Measurements from ENCODE around the gene PPFIA3. TPM values are rescaled to one million over a fixed set of nuclear protein-coding genes. Genes with fewer than 3 reads are reported as not detected.
A peak's percentile ranks its signal among the peaks of the same experiment; 100 is the strongest.

Gene PPFIA3
- total RNA-seq, 1 experiment from 2014 or later, result 28.1 TPM

- Histone ChIP-seq H3K79me2 (ENCODE audit: insufficient read depth, low read length) (no peaks in the 10 kb centered on the region), H3K4me3 (replicated peaks in 1 of 2; ENCODE audit: low read depth in 1 of 2, low read length in 2 of 2) (no peak overlapping the region), H3K9me2 (ENCODE audit: insufficient read depth) (no peaks in the 10 kb centered on the region), H3K4me1 (ENCODE audit: control insufficient read depth in 1 of 2, insufficient read depth in 2 of 2, low read length in 2 of 2) (no peaks in the 10 kb centered on the region; a peak in 1 of 4 replicates), H3K27me3 (ENCODE audit: insufficient read depth, low read length) (no peaks in the 10 kb centered on the region), H3K36me3 (ENCODE audit: control insufficient read depth in 1 of 2, insufficient read depth in 2 of 2, low read length in 2 of 2) (peaks cover 8 to 17% of the 10 kb centered on the region in 2 experiments), H3K27ac (ENCODE audit: low read depth, low read length) (no peak overlapping the region), H3K9ac (ENCODE audit: low read length) (no peak overlapping the region), H2AFZ (ENCODE audit: low read depth, low read length, poor library complexity, severe bottlenecking) (no peak overlapping the region), H3K4me2 (ENCODE audit: low read length) (no peak overlapping the region), H3K9me3 (ENCODE audit: control insufficient read depth in 1 of 2, insufficient read depth in 1 of 2, low read depth in 1 of 2, low read length in 2 of 2) (no peaks in the 10 kb centered on the region), H4K20me1 (ENCODE audit: insufficient read depth) (no peaks in the 10 kb centered on the region)
- ATAC-seq (no peak), DNase-seq (ENCODE audit: low read depth, low spot score) (no peak)
- ChIA-PET CTCF (no interaction called here), POLR2A (no interaction called here), RAD21 (ENCODE audit: low non-redundant PET in 1 of 2, low total read pairs in 2 of 2, uncharacterized antibody in 2 of 2, unreplicated experiment in 2 of 2) (no interaction called here)
- TSS peak; percentile 36 for BruUV-seq (replicated peaks)
- no peak for TF ChIP-seq MAX (IDR thresholded peaks at IDR 0.05)
- TF ChIP-seq EZH2phosphoT487 (IDR thresholded peaks at IDR 0.05; ENCODE audit: borderline replicate concordance), result no peak
- no peak for TF ChIP-seq TCF7L2 (IDR thresholded peaks at IDR 0.05; ENCODE audit: borderline replicate concordance, extremely low read depth, insufficient read depth, insufficient read length)
- no peak for TF ChIP-seq EGR1 (IDR thresholded peaks at IDR 0.05; ENCODE audit: low read depth)
- TF ChIP-seq JUND (IDR thresholded peaks at IDR 0.05), result no peak
- TF ChIP-seq ZNF274 (IDR thresholded peaks at IDR 0.05; ENCODE audit: low read depth, low read length), result no peak
- TF ChIP-seq ATF3 (IDR thresholded peaks at IDR 0.05), result no peak
- no peak for TF ChIP-seq ELF1 (IDR thresholded peaks at IDR 0.05; ENCODE audit: borderline replicate concordance, low read depth)
- no peak for TF ChIP-seq ZFX (IDR thresholded peaks at IDR 0.05)
- intact Hi-C loops (cut with micrococcal nuclease), result no loop called here
These were observed 53.9 kb downstream of the PPFIA3 start for GRCh38 chr19:49173198-49173597.

GRCh38 chr19:49180659-49181058 lies 61.3 kb downstream of the PPFIA3 start:
- peaks cover 8 to 9% of the 10 kb centered on the region in 2 experiments; a peak in 3 of 4 replicates for H3K36me3 ChIP-seq (ENCODE audit: control insufficient read depth in 1 of 2, insufficient read depth in 2 of 2, low read length in 2 of 2)
- ChIA-PET RAD21 (ENCODE audit: low non-redundant PET in 1 of 2, low total read pairs in 2 of 2, uncharacterized antibody in 2 of 2, unreplicated experiment in 2 of 2) (no interaction called here), CTCF (no interaction called here), POLR2A (no interaction called here)
- no peaks in the 10 kb centered on the region for H3K4me1 ChIP-seq (ENCODE audit: control insufficient read depth in 1 of 2, insufficient read depth in 2 of 2, low read length in 2 of 2)
- H3K9ac ChIP-seq (ENCODE audit: low read length), result no peak overlapping the region
- intact Hi-C loops (cut with micrococcal nuclease), result no loop called here
- no peaks in the 10 kb centered on the region for H4K20me1 ChIP-seq (ENCODE audit: insufficient read depth)
- no peak overlapping the region for H3K27ac ChIP-seq (ENCODE audit: low read depth, low read length)
- no peaks in the 10 kb centered on the region for H3K9me3 ChIP-seq (ENCODE audit: control insufficient read depth in 1 of 2, insufficient read depth in 1 of 2, low read depth in 1 of 2, low read length in 2 of 2)
- no peak overlapping the region for H2AFZ ChIP-seq (ENCODE audit: low read depth, low read length, poor library complexity, severe bottlenecking)
- no peaks in the 10 kb centered on the region for H3K27me3 ChIP-seq (ENCODE audit: insufficient read depth, low read length)
- no peaks in the 10 kb centered on the region for H3K9me2 ChIP-seq (ENCODE audit: insufficient read depth)
- no peaks in the 10 kb centered on the region for H3K79me2 ChIP-seq (ENCODE audit: insufficient read depth, low read length)
- DNase-seq (ENCODE audit: low read depth, low spot score), result no peak
- no peak for ATAC-seq
- no peak overlapping the region for H3K4me2 ChIP-seq (ENCODE audit: low read length)
- no TSS peak for BruUV-seq (replicated peaks)
- H3K4me3 ChIP-seq (replicated peaks in 1 of 2; ENCODE audit: low read depth in 1 of 2, low read length in 2 of 2), result no peak overlapping the region
- TF ChIP-seq CTCF (IDR thresholded peaks at IDR 0.05 in 2 of 3, conservative IDR thresholded peaks at IDR 0.05 in 1 of 3; ENCODE audit: borderline replicate concordance in 1 of 3, insufficient read depth in 1 of 3, low read depth in 2 of 3, low read length in 2 of 3) (no peak), ZBTB33 (IDR thresholded peaks at IDR 0.05; ENCODE audit: extremely low read depth, insufficient replicate concordance, low read length) (no peak), SIN3A (IDR thresholded peaks at IDR 0.05; ENCODE audit: low read depth) (no peak), TCF7L2 (IDR thresholded peaks at IDR 0.05; ENCODE audit: borderline replicate concordance, extremely low read depth, insufficient read depth, insufficient read length) (no peak), POLR2A (IDR thresholded peaks at IDR 0.05; ENCODE audit: borderline replicate concordance, extremely low read depth, insufficient read depth, insufficient read length) (no peak), SP1 (IDR thresholded peaks at IDR 0.05; ENCODE audit: low read depth) (no peak), ZNF274 (IDR thresholded peaks at IDR 0.05; ENCODE audit: low read depth, low read length) (no peak), ELF1 (IDR thresholded peaks at IDR 0.05; ENCODE audit: borderline replicate concordance, low read depth) (no peak), RAD21 (IDR thresholded peaks at IDR 0.05; ENCODE audit: low read depth) (no peak), CEBPB (IDR thresholded peaks at IDR 0.05; ENCODE audit: low read depth) (no peak), POLR2AphosphoS5 (IDR thresholded peaks at IDR 0.05; ENCODE audit: low read depth, low read length) (no peak), CBX3 (IDR thresholded peaks at IDR 0.05; ENCODE audit: low read depth) (no peak), SRF (IDR thresholded peaks at IDR 0.05; ENCODE audit: low read depth) (no peak)
